Glutamatergic neuron (in vitro differentiated cells): ENCODE measurements around the gene PLBD2. TPM values are rescaled to one million over a fixed set of nuclear protein-coding genes. Genes with fewer than 3 reads are reported as not detected.
"Not testable (repeated sequence)": the region's sequence is repeated elsewhere in the genome, so short reads cannot be mapped to it uniquely, and the experiment has no call there.

Experiments
- DNase-seq: peaks from one replicate; pipeline ENCODE4 v3.0.0; 2022
- H3K27ac Mint-ChIP-seq: one replicate; pipeline ENCODE4 v1.8.0; 2020; ENCODE audit warnings: mild to moderate bottlenecking, mixed read lengths, inconsistent platforms; ENCODE audit not compliant: unreplicated experiment
- H3K27me3 Mint-ChIP-seq: one replicate; pipeline ENCODE4 v1.8.0; 2020; ENCODE audit warnings: mild to moderate bottlenecking, moderate library complexity, mixed read lengths, inconsistent platforms; ENCODE audit not compliant: unreplicated experiment
- H3K36me3 Mint-ChIP-seq: one replicate; pipeline ENCODE4 v1.8.0; 2020; ENCODE audit warnings: mild to moderate bottlenecking, mixed read lengths, inconsistent platforms; ENCODE audit not compliant: unreplicated experiment
- H3K4me1 Mint-ChIP-seq: one replicate; pipeline ENCODE4 v1.8.0; 2020; ENCODE audit warnings: mild to moderate bottlenecking, low read depth, mixed read lengths, inconsistent platforms; ENCODE audit not compliant: unreplicated experiment
- H3K4me3 Mint-ChIP-seq: one replicate; pipeline ENCODE4 v1.8.0; 2020; ENCODE audit warnings: mild to moderate bottlenecking, mixed read lengths, inconsistent platforms; ENCODE audit not compliant: unreplicated experiment
- H3K9me3 Mint-ChIP-seq: one replicate; pipeline ENCODE4 v1.8.0; 2020; ENCODE audit warnings: mild to moderate bottlenecking, moderate library complexity, mixed read lengths, inconsistent platforms; ENCODE audit not compliant: unreplicated experiment
- CTCF ChIP-seq: fragments of 200-600 bp; sonication (generic); IDR thresholded peaks from one replicate; pipeline ENCODE4 v1.5.0; 2021; ENCODE audit not compliant: partially characterized antibody, unreplicated experiment
- total RNA-seq: library from RNA; stranded (reverse); fragmentation: NEBNext Ultra II Directional; extraction: Animal tissue kit (Norgen Biotek cat#: 25700); gene quantifications from one replicate; pipeline ENCODE4 v1.2.1, GENCODE V29; 2021; ENCODE audit not compliant: unreplicated experiment

PLBD2 gene
- total RNA-seq, 1 donor from 2014 or later: 85.7 TPM

DNA sequence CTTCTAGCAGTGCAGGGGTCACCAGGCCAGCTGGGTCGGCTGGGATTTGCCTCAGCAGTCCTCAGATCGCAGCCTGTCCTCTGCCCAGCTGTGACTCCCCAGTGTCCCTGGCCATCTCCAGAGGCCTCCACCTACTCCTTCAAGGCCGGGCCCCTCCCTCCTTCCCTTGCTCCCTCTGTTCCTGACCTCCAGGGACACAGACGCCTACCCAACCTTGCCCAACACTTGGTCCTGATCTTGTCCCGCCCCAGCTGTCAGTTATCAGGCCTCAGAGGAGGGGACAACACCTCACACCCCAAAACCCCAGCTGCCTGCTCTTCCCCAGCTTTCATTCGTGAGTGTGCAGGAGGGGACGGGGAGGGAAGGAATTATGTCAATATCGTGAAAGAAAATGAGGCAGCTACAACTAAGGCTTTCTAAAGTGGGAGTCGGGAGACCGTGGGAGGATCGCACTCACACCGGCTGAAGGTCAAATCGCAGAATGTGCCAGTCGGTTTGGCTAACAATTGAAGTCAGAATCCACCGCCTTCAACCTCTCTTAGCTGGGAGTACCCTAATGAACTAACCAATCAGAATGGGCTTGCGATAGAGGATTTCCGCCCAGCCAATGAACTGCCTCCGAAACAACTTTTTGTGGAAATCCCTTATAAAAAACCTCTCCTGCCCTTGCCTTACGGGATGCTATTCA, 9.4 kb upstream of the PLBD2 start:
- Mint-ChIP-seq H3K4me3 (no peak overlapping the region), H3K9me3 (peaks cover 2% of the 10 kb centered on the region), H3K27me3 (no peaks in the 10 kb centered on the region), H3K36me3 (no peaks in the 10 kb centered on the region), H3K27ac (no peak overlapping the region), H3K4me1 (peaks cover 2% of the 10 kb centered on the region)
- DNase-seq: no peak
- no peak for TF ChIP-seq CTCF

GRCh38 chr12:113351089-113351488, 7.3 kb upstream of the PLBD2 start:
- Mint-ChIP-seq H3K27ac (no peak overlapping the region), H3K4me3 (no peak overlapping the region), H3K9me3 (peaks cover 2% of the 10 kb centered on the region), H3K27me3 (no peaks in the 10 kb centered on the region), H3K36me3 (no peaks in the 10 kb centered on the region), H3K4me1 (peaks cover 2% of the 10 kb centered on the region)
- DNase-seq: no peak
- no peak for TF ChIP-seq CTCF

DNA sequence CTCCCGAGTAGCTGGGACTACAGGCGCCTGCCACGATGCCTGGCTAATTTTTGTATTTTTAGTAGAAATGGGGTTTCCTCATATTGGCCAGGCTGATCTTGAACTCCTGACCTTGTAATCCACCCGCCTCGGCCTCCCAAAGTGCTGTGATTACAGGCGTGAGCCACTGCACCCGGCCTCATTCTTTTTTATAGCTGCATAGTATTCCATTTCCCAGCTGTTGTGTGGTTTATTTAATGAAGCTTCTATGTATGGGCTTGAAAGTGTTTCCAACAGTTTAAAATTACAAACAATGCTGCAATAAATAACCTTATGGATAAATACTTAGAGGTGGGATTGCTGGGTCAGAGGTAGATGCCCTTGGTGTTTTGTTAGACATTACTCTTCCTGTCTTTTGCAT, 4.2 kb upstream of the PLBD2 start:
- H3K4me1 Mint-ChIP-seq, DNase-seq, H3K36me3 Mint-ChIP-seq, H3K9me3 Mint-ChIP-seq, H3K4me3 Mint-ChIP-seq, H3K27ac Mint-ChIP-seq, H3K27me3 Mint-ChIP-seq: not testable (repeated sequence)

DNA sequence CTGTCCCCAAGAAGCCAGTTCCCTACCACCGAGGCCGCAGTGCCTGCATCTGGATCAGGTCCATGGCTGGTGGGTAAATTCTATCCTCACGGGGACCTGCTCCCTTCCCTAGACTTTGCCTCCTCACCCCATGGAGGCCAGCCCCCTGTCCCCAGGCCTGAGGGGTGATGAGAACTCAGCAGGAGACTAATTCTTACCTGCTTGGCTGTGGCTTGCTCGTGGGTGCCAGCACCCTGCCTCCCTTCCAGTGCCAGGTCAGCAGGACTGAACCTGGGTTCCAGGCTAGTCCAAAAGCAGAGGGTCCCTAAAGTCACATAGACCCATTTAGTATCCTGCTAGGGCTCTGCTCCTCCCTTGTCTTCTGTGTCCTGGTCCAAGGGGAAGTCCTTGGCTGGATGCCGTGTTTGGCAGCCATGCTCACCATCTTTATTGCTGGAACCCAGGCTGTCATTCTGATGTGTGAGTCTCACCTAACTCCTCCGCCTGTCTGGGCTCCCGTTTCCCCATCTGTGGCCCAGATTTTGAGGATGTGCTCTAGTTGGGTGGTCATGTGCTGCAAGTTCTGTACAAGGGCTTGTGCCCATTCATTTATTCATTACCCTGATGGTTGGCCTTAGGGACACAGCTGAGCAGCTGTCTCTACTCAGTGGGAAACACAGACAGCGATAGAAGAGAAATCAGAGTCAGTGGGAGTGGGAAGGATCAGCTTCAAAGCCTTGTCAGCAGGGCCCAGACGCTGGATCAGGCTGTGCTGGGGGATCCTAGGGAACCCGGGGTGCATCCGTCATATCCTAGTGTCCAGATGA, 949 bp downstream of the PLBD2 start:
- peaks cover 6% of the 10 kb centered on the region for H3K27me3 Mint-ChIP-seq
- peak; percentile 25 for DNase-seq
- H3K36me3 Mint-ChIP-seq: no peaks in the 10 kb centered on the region
- peak overlapping the region; percentile 98 for H3K27ac Mint-ChIP-seq
- peaks cover 10% of the 10 kb centered on the region for H3K4me1 Mint-ChIP-seq
- H3K9me3 Mint-ChIP-seq: peaks cover 4% of the 10 kb centered on the region
- H3K4me3 Mint-ChIP-seq: peak overlapping the region; percentile 99
- no peak for TF ChIP-seq CTCF

GRCh38 chr12:113359939-113360748, 1.8 kb downstream of the PLBD2 start:
- peak; percentile 38 for TF ChIP-seq CTCF
- peaks cover 5% of the 10 kb centered on the region for H3K36me3 Mint-ChIP-seq
- peak overlapping the region; percentile 98 for H3K27ac Mint-ChIP-seq
- no peak for DNase-seq
- H3K9me3 Mint-ChIP-seq: peaks cover 4% of the 10 kb centered on the region
- H3K4me3 Mint-ChIP-seq: peak overlapping the region; percentile 99
- peaks cover 10% of the 10 kb centered on the region for H3K4me1 Mint-ChIP-seq
- peaks cover 6% of the 10 kb centered on the region for H3K27me3 Mint-ChIP-seq
